CD1c-positive myeloid dendritic cell (primary cell): ENCODE results near the gene CACNA2D4.

Source experiments
- DNase-seq: peaks from one replicate; pipeline ENCODE4 v3.0.0-alpha.2; 2016; ENCODE audit errors: extremely low spot score

The CACNA2D4 gene

GRCh38 chr12:1844661-1845409 is 73.6 kb downstream of the CACNA2D4 start:
- no peak for DNase-seq

- DNase-seq, result no peak
Measured at GRCh38 chr12:1844223-1844622, 74.2 kb downstream of the CACNA2D4 start.

GRCh38 chr12:1843641-1844005 is 74.8 kb downstream of the CACNA2D4 start:
- no peak for DNase-seq

GRCh38 chr12:1842905-1843640 is 75.4 kb downstream of the CACNA2D4 start:
- DNase-seq, result no peak

- DNase-seq, result peak; percentile 90
Measured at GRCh38 chr12:1842183-1842904, 76.1 kb downstream of the CACNA2D4 start.

- peak; percentile 74 for DNase-seq
Measured at GRCh38 chr12:1841586-1842182, 76.8 kb downstream of the CACNA2D4 start.

GRCh38 chr12:1840981-1841425 is 77.4 kb downstream of the CACNA2D4 start:
- DNase-seq, result no peak

GRCh38 chr12:1839956-1840951 is 78.2 kb downstream of the CACNA2D4 start:
- no peak for DNase-seq

GRCh38 chr12:1839464-1839863 is 79.0 kb downstream of the CACNA2D4 start:
- DNase-seq, result no peak

- DNase-seq, result no peak
Measured at GRCh38 chr12:1838994-1839365, 79.5 kb downstream of the CACNA2D4 start.

- DNase-seq, result no peak
Measured at GRCh38 chr12:1838205-1838993, 80.1 kb downstream of the CACNA2D4 start.

GRCh38 chr12:1837541-1838204 is 80.8 kb downstream of the CACNA2D4 start:
- no peak for DNase-seq

- DNase-seq, result no peak
Measured at GRCh38 chr12:1836854-1837421, 81.5 kb downstream of the CACNA2D4 start.

- DNase-seq, result no peak
Measured at GRCh38 chr12:1836241-1836803, 82.1 kb downstream of the CACNA2D4 start.

GRCh38 chr12:1835211-1836131 is 83.0 kb downstream of the CACNA2D4 start:
- no peak for DNase-seq

- no peak for DNase-seq
Measured at GRCh38 chr12:1834186-1834925, 84.1 kb downstream of the CACNA2D4 start.

GRCh38 chr12:1833596-1834028 is 84.8 kb downstream of the CACNA2D4 start:
- no peak for DNase-seq
